ENCODE data around the gene SEC24D. TPM values are rescaled to one million over a fixed set of nuclear protein-coding genes. Genes with fewer than 3 reads are reported as not detected.

Gene SEC24D
- total and polyA plus RNA-seq, 2 donors, result 16.3 to 20.9 TPM

GRCh38 chr4:118823471-118823870 is 12.5 kb downstream of the SEC24D start:
- peaks cover 0 to 12% of the 10 kb centered on the region in 2 donors for H3K36me3 ChIP-seq (ENCODE audit: control insufficient read depth in 2 of 2, insufficient read depth in 2 of 2, low read length in 1 of 2)
- WGBS, result 93% methylated on average over 2 of the region's 2 CpGs

GRCh38 chr4:118821590-118822293 is 14.2 kb downstream of the SEC24D start:
- Histone ChIP-seq H3K36me3 (ENCODE audit: control insufficient read depth in 2 of 2, insufficient read depth in 2 of 2, low read length in 1 of 2) (peaks cover 0 to 12% of the 10 kb centered on the region in 2 donors), H3K27me3 (ENCODE audit: control insufficient read depth in 2 of 2, insufficient read depth in 1 of 2, low read length in 1 of 2) (no peaks in the 10 kb centered on the region), H3K9me3 (ENCODE audit: control insufficient read depth in 2 of 2, insufficient read depth in 1 of 2, low read length in 1 of 2) (no peaks in the 10 kb centered on the region), H3K27ac (ENCODE audit: low read depth in 1 of 2, low read length in 1 of 2) (no peak overlapping the region), H3K4me3 (ENCODE audit: low read length in 2 of 2) (no peak overlapping the region), H3K4me1 (ENCODE audit: control insufficient read depth in 2 of 2, insufficient read depth in 2 of 2, low read length in 2 of 2) (no peaks in the 10 kb centered on the region)
- 95% methylated on average over 5 of the region's 5 CpGs for WGBS
- no peak for DNase-seq (ENCODE audit: low read depth in 6 of 9, low spot score in 9 of 9)

More at GRCh38 chr4:118823471-118823870, 12.5 kb downstream of the SEC24D start:
- H3K27ac ChIP-seq (ENCODE audit: low read depth in 1 of 2, low read length in 1 of 2), result no peak overlapping the region
- no peaks in the 10 kb centered on the region for H3K9me3 ChIP-seq (ENCODE audit: control insufficient read depth in 2 of 2, insufficient read depth in 1 of 2, low read length in 1 of 2)
- no peaks in the 10 kb centered on the region for H3K27me3 ChIP-seq (ENCODE audit: control insufficient read depth in 2 of 2, insufficient read depth in 1 of 2, low read length in 1 of 2)
- H3K4me1 ChIP-seq (ENCODE audit: control insufficient read depth in 2 of 2, insufficient read depth in 2 of 2, low read length in 2 of 2), result no peaks in the 10 kb centered on the region
- no peak overlapping the region for H3K4me3 ChIP-seq (ENCODE audit: low read length in 2 of 2)
- DNase-seq (ENCODE audit: low read depth in 6 of 9, low spot score in 9 of 9), result no peak

DNA sequence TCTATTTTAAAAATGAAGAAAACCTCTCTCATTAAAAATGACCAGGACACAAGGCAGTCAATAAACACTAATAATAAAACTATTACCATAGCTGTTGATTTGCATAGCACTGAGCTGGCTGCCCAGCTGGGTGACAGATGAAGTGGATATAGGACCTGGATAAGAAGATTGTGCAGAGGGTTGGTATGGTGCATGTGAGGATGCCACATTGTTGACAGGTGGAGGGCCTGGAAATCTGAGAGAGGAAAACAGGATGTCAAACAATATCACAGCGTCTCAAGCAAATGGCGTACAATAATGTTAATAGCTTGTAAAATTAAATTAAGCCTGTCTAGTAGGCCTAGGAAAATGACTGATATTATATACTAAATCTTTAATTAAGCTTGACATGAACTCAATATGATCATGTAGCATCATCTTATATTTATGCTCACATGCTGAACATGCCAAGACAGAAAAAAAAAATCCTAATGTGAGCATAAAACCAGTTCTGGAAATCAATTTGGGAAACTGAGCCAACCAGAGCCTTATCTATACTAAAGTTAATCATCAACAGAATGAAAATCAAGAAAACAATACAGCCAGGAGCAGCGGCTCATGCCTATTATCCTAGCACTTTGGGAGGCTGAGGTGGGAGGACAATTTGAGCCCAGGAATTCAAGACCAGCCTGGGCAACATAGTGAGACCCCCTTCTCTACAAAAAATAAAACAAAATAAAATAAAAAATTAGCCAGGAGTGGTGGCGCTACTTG is 18.6 kb downstream of the SEC24D start:
- 95% methylated on average over 4 of the region's 4 CpGs for WGBS
- no peak overlapping the region for H3K4me3 ChIP-seq (ENCODE audit: low read length in 2 of 2)
- H3K4me1 ChIP-seq (ENCODE audit: control insufficient read depth in 2 of 2, insufficient read depth in 2 of 2, low read length in 2 of 2), result no peaks in the 10 kb centered on the region
- H3K9me3 ChIP-seq (ENCODE audit: control insufficient read depth in 2 of 2, insufficient read depth in 1 of 2, low read length in 1 of 2), result no peaks in the 10 kb centered on the region
- H3K27me3 ChIP-seq (ENCODE audit: control insufficient read depth in 2 of 2, insufficient read depth in 1 of 2, low read length in 1 of 2), result no peaks in the 10 kb centered on the region
- no peak overlapping the region for H3K27ac ChIP-seq (ENCODE audit: low read depth in 1 of 2, low read length in 1 of 2)
- H3K36me3 ChIP-seq (ENCODE audit: control insufficient read depth in 2 of 2, insufficient read depth in 2 of 2, low read length in 1 of 2), result peaks cover 11 to 24% of the 10 kb centered on the region in 2 donors
- DNase-seq (ENCODE audit: low read depth in 6 of 9, low spot score in 9 of 9), result no peak

DNA sequence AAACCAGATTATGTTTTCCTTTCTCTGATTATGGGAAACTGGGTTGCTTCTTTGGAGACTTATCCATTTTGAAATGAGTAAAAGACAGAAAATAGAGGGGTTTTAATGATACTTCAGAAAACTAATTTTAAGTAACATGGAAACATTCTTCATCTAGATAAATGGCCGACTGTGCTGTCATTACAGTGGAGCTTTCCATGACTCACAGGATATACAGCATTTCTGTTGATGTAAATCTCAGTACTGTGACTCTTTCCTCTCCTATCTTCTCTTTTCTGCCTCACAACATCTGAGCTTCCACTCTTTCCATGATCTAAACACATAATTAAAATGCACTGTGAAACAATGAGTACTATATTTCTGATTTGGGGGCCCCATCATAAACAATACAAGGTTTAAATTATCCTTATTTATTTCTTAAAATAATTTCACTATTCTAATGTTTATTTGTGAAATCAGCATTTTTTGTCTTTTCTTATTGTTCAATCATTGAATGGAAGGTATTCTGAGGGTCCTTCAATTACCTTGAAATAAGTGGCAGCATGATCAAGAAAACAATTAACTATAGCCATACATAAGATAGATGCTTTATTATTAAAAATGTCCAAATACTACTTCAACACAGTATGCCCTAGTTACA is 19.3 kb downstream of the SEC24D start:
- Histone ChIP-seq H3K4me1 (ENCODE audit: control insufficient read depth in 2 of 2, insufficient read depth in 2 of 2, low read length in 2 of 2) (no peaks in the 10 kb centered on the region), H3K9me3 (ENCODE audit: control insufficient read depth in 2 of 2, insufficient read depth in 1 of 2, low read length in 1 of 2) (no peaks in the 10 kb centered on the region), H3K27me3 (ENCODE audit: control insufficient read depth in 2 of 2, insufficient read depth in 1 of 2, low read length in 1 of 2) (no peaks in the 10 kb centered on the region), H3K36me3 (ENCODE audit: control insufficient read depth in 2 of 2, insufficient read depth in 2 of 2, low read length in 1 of 2) (peaks cover 17 to 28% of the 10 kb centered on the region in 2 donors), H3K27ac (ENCODE audit: low read depth in 1 of 2, low read length in 1 of 2) (no peak overlapping the region), H3K4me3 (ENCODE audit: low read length in 2 of 2) (no peak overlapping the region)
- no peak for DNase-seq (ENCODE audit: low read depth in 6 of 9, low spot score in 9 of 9)
- 0% methylated on average over 1 of the region's 1 CpG for WGBS

DNA sequence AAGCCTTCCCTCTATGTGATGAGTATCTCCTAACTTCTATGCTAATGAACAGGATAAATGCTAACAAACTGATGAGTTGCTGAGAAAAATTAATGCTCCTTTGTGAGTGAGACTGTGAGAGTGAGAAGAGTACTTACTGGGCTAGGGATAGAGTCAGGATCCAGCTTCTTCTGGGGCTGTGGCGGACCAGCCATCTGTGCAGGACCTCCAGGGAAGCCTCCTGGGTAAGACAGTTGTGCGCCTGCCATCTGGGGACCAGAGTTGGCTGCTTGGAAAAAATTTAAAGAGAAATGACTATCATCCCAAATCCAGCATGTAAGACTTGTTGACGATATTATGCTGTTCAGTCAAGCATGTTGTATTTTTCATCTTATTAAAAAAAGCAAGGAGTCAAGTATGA is 21.0 kb downstream of the SEC24D start:
- WGBS, result 98% methylated on average over 3 of the region's 3 CpGs
- H3K27me3 ChIP-seq (ENCODE audit: control insufficient read depth in 2 of 2, insufficient read depth in 1 of 2, low read length in 1 of 2), result no peaks in the 10 kb centered on the region

GRCh38 chr4:118814058-118814457 is 21.9 kb downstream of the SEC24D start:
- H3K36me3 ChIP-seq (ENCODE audit: control insufficient read depth in 2 of 2, insufficient read depth in 2 of 2, low read length in 1 of 2), result peaks cover 17 to 32% of the 10 kb centered on the region in 2 donors
- no peak overlapping the region for H3K4me3 ChIP-seq (ENCODE audit: low read length in 2 of 2)
- H3K27me3 ChIP-seq (ENCODE audit: control insufficient read depth in 2 of 2, insufficient read depth in 1 of 2, low read length in 1 of 2), result no peaks in the 10 kb centered on the region
- no peak for DNase-seq (ENCODE audit: low read depth in 6 of 9, low spot score in 9 of 9)
- 98% methylated on average over 4 of the region's 4 CpGs for WGBS
- H3K9me3 ChIP-seq (ENCODE audit: control insufficient read depth in 2 of 2, insufficient read depth in 1 of 2, low read length in 1 of 2), result no peaks in the 10 kb centered on the region
- no peaks in the 10 kb centered on the region for H3K4me1 ChIP-seq (ENCODE audit: control insufficient read depth in 2 of 2, insufficient read depth in 2 of 2, low read length in 2 of 2)
- H3K27ac ChIP-seq (ENCODE audit: low read depth in 1 of 2, low read length in 1 of 2), result no peak overlapping the region

More for the DNA sequence above, 21.0 kb downstream of the SEC24D start:
- Histone ChIP-seq H3K9me3 (ENCODE audit: control insufficient read depth in 2 of 2, insufficient read depth in 1 of 2, low read length in 1 of 2) (no peaks in the 10 kb centered on the region), H3K27ac (ENCODE audit: low read depth in 1 of 2, low read length in 1 of 2) (no peak overlapping the region), H3K4me3 (ENCODE audit: low read length in 2 of 2) (no peak overlapping the region), H3K36me3 (ENCODE audit: control insufficient read depth in 2 of 2, insufficient read depth in 2 of 2, low read length in 1 of 2) (peaks cover 17 to 28% of the 10 kb centered on the region in 2 donors), H3K4me1 (ENCODE audit: control insufficient read depth in 2 of 2, insufficient read depth in 2 of 2, low read length in 2 of 2) (no peaks in the 10 kb centered on the region)
- DNase-seq (ENCODE audit: low read depth in 6 of 9, low spot score in 9 of 9), result no peak

GRCh38 chr4:118813561-118813960 is 22.4 kb downstream of the SEC24D start:
- peaks cover 17 to 32% of the 10 kb centered on the region in 2 donors for H3K36me3 ChIP-seq (ENCODE audit: control insufficient read depth in 2 of 2, insufficient read depth in 2 of 2, low read length in 1 of 2)

GRCh38 chr4:118811832-118812231 is 24.1 kb downstream of the SEC24D start:
- Histone ChIP-seq H3K27ac (ENCODE audit: low read depth in 1 of 2, low read length in 1 of 2) (no peak overlapping the region), H3K9me3 (ENCODE audit: control insufficient read depth in 2 of 2, insufficient read depth in 1 of 2, low read length in 1 of 2) (no peaks in the 10 kb centered on the region), H3K36me3 (ENCODE audit: control insufficient read depth in 2 of 2, insufficient read depth in 2 of 2, low read length in 1 of 2) (peaks cover 17 to 38% of the 10 kb centered on the region in 2 donors), H3K4me1 (ENCODE audit: control insufficient read depth in 2 of 2, insufficient read depth in 2 of 2, low read length in 2 of 2) (no peaks in the 10 kb centered on the region), H3K27me3 (ENCODE audit: control insufficient read depth in 2 of 2, insufficient read depth in 1 of 2, low read length in 1 of 2) (no peaks in the 10 kb centered on the region), H3K4me3 (ENCODE audit: low read length in 2 of 2) (no peak overlapping the region)
- WGBS, result 96% methylated on average over 3 of the region's 3 CpGs
- DNase-seq (ENCODE audit: low read depth in 6 of 9, low spot score in 9 of 9), result no peak

More at GRCh38 chr4:118813561-118813960, 22.4 kb downstream of the SEC24D start:
- DNase-seq (ENCODE audit: low read depth in 6 of 9, low spot score in 9 of 9), result no peak
- H3K27me3 ChIP-seq (ENCODE audit: control insufficient read depth in 2 of 2, insufficient read depth in 1 of 2, low read length in 1 of 2), result no peaks in the 10 kb centered on the region
- no peaks in the 10 kb centered on the region for H3K4me1 ChIP-seq (ENCODE audit: control insufficient read depth in 2 of 2, insufficient read depth in 2 of 2, low read length in 2 of 2)
- WGBS, result 94% methylated on average over 3 of the region's 3 CpGs
- H3K4me3 ChIP-seq (ENCODE audit: low read length in 2 of 2), result no peak overlapping the region
- H3K9me3 ChIP-seq (ENCODE audit: control insufficient read depth in 2 of 2, insufficient read depth in 1 of 2, low read length in 1 of 2), result no peaks in the 10 kb centered on the region
- H3K27ac ChIP-seq (ENCODE audit: low read depth in 1 of 2, low read length in 1 of 2), result no peak overlapping the region
